AG04450 (cell line): ENCODE data around the gene TMPRSS11F. TPM values are rescaled to one million over a fixed set of nuclear protein-coding genes. Genes with fewer than 3 reads are reported as not detected.

ENCODE experiments used
- CTCF ChIA-PET: fragments of 300-600, 350-600 bp; formaldehyde crosslinking; extraction: SDS; loops from one replicate; lab custom pipeline; 2022; ENCODE audit warnings: antibody characterized with exemption, inconsistent platforms; lab: Charles Lee
- POLR2A ChIA-PET: fragments of 350-600 bp; formaldehyde crosslinking; extraction: SDS; loops from one replicate; lab custom pipeline; 2021; ENCODE audit warnings: antibody characterized with exemption, inconsistent platforms; lab: Yijun Ruan, JAX
- DNase-seq: peaks from one replicate; pipeline ENCODE4 v3.0.0-alpha.2; 2011; ENCODE audit warnings: low read depth, low spot score
- H3K27ac ChIP-seq: one replicate; pipeline ENCODE4 v1.5.1; 2012; ENCODE audit warnings: low read depth, low read length, control low read depth
- H3K27me3 ChIP-seq: one replicate; pipeline ENCODE4 v1.6.0; 2012; ENCODE audit warnings: low read length; ENCODE audit not compliant: control insufficient read depth, insufficient read depth
- H3K4me3 ChIP-seq: 2 replicates; pipeline ENCODE4 v1.5.1; 2011; ENCODE audit warnings: mild to moderate bottlenecking, low read depth, low read length, control low read depth
- H3K9me3 ChIP-seq: 2 replicates; pipeline ENCODE4 v1.5.1; 2012; ENCODE audit warnings: low read length; ENCODE audit not compliant: control insufficient read depth, insufficient read depth
- polyA plus RNA-seq: library from polyadenylated mRNA; depleted of rRNA; stranded (reverse); fragments of >200 nt; gene quantifications from 2 replicates; pipeline ENCODE4 v1.2.3, GENCODE V29; 2011
- TF ChIP-seq, protein P1 (sequence below): IDR thresholded peaks from 2 replicates; pipeline ENCODE4 v1.5.1; 2011; ENCODE audit warnings: low read depth, low read length, control low read depth, inconsistent platforms

TMPRSS11F gene
- polyA plus RNA-seq, 1 experiment: not detected

DNA sequence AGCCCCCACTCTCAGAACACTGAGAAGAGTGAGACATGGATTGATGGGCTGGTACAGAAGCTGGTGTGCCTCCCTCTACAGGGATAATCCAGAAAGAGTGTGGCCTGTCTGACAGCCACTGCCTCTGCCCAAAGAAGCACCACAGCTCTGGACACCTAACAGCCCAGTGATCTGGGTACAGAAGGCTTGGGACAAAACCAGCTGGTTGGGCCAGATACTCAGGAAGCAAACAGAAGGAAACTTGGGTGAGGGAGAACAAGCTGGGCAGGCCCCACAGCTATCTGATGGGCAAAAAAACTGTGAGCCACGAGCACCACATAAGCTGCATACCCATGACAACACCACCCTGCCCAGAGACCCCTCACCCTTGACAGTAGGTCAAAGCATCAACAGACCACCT is 46.9 kb downstream of the TMPRSS11F start:
- no peak overlapping the region for H3K27ac ChIP-seq
- TF ChIP-seq, protein P1, sequence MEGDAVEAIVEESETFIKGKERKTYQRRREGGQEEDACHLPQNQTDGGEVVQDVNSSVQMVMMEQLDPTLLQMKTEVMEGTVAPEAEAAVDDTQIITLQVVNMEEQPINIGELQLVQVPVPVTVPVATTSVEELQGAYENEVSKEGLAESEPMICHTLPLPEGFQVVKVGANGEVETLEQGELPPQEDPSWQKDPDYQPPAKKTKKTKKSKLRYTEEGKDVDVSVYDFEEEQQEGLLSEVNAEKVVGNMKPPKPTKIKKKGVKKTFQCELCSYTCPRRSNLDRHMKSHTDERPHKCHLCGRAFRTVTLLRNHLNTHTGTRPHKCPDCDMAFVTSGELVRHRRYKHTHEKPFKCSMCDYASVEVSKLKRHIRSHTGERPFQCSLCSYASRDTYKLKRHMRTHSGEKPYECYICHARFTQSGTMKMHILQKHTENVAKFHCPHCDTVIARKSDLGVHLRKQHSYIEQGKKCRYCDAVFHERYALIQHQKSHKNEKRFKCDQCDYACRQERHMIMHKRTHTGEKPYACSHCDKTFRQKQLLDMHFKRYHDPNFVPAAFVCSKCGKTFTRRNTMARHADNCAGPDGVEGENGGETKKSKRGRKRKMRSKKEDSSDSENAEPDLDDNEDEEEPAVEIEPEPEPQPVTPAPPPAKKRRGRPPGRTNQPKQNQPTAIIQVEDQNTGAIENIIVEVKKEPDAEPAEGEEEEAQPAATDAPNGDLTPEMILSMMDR: no peak
- H3K9me3 ChIP-seq: no peaks in the 10 kb centered on the region; the same call in 1 of the 2 replicates
- ChIA-PET CTCF (no interaction called here), POLR2A (no interaction called here)
- H3K4me3 ChIP-seq: no peak overlapping the region
- DNase-seq: no peak
- no peaks in the 10 kb centered on the region for H3K27me3 ChIP-seq

DNA sequence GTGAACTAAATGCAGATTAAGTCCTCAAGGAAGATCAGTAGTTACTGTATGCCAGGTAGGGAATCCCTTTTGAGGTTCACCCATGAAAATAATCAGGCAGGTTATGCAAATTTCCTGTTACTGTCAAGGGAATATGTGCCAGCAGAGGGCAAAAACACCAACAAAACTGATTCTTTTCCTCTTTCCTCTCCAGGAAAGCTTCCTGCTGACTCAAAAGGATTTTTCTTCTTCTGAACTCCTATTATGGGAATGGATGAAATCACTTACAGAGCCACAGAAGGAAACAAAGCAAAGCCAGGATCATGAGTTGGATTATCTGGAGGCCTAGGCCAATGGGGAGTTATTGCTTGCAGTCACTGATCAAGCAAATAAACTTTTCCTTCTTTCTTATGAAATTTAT is 49.7 kb downstream of the TMPRSS11F start:
- ChIA-PET POLR2A (no interaction called here), CTCF (no interaction called here)
- Histone ChIP-seq H3K27me3 (no peaks in the 10 kb centered on the region), H3K4me3 (no peak overlapping the region), H3K9me3 (no peaks in the 10 kb centered on the region; the same call in 1 of the 2 replicates), H3K27ac (no peak overlapping the region)
- DNase-seq: no peak
- TF ChIP-seq, protein P1: no peak

DNA sequence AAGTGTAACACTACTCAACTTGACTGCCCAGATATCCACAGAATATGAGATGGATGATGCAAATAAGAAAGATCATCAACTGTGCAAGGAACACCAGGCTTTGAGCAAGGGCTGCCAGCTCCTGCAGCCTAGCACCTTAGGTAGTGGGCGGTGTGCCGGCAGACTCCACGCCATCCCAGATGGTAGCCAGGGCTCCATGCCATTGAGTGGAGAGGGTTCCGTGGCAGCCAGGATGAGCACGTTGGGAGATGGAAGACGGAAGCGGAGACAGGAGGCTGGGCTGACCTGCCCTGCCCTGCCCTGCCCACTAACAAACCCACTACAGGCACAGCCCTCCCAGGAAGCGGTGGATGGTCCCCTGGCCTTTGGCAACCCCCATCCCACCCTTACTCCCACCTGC is 51.9 kb downstream of the TMPRSS11F start:
- Histone ChIP-seq H3K4me3 (no peak overlapping the region), H3K27me3 (no peaks in the 10 kb centered on the region), H3K9me3 (no peaks in the 10 kb centered on the region; the same call in 1 of the 2 replicates), H3K27ac (no peak overlapping the region)
- no peak for DNase-seq
- ChIA-PET CTCF (no interaction called here), POLR2A (no interaction called here)
- TF ChIP-seq, protein P1: no peak

DNA sequence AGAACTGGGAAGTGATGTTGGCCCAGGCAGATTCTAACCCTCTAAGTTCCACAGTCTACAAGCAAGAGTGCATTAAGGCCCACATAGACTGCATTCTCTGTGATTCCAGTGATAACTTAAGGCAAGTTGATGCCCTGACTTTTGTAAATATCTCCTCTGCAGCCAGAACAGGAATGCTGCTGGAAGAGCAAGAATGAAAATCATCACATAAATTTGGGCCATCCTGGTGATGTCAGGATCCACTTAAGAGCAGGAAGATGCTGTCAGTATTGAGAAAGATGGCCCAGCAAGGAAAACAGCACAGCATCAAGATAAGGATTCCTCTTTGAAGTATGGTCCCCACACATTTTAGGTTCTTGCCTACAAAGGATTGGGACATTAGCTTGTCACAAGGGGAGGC is 52.4 kb downstream of the TMPRSS11F start:
- ChIA-PET POLR2A (no interaction called here), CTCF (no interaction called here)
- Histone ChIP-seq H3K27me3 (no peaks in the 10 kb centered on the region), H3K9me3 (no peaks in the 10 kb centered on the region; the same call in 1 of the 2 replicates), H3K4me3 (no peak overlapping the region), H3K27ac (no peak overlapping the region)
- DNase-seq: no peak
- TF ChIP-seq, protein P1: no peak

DNA sequence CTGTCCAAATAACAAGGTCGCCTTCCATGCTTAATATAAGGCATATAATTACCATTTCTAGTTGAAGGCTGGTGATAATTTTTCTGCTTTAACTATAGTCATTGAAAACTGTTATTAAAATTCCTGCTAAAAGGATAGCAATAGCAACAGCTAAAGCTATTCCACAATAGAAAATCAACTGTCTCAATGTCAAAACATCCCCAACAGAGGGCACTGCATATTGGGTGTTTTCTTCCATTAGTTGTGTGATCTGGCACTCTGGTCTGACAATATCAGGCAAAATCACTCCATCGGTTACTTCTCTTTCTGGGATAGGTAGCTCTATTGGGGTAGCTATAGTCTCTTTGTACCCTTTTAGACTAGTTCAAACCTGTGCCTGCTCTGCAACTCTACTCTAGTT is 53.5 kb downstream of the TMPRSS11F start:
- H3K4me3 ChIP-seq: no peak overlapping the region
- DNase-seq: no peak
- CTCF ChIA-PET: interaction anchor here (0.8 kb wide), 1 partner anchor 14 kb away, joined by 3 read pairs; no protein-coding TSS in a partner anchor
- POLR2A ChIA-PET: no interaction called here
- H3K27me3 ChIP-seq: no peaks in the 10 kb centered on the region
- H3K27ac ChIP-seq: no peak overlapping the region
- H3K9me3 ChIP-seq: no peaks in the 10 kb centered on the region; the same call in 1 of the 2 replicates
- TF ChIP-seq, protein P1: no peak
